ENCODE data around the gene SESTD1. TPM values are rescaled to one million over a fixed set of nuclear protein-coding genes. Genes with fewer than 3 reads are reported as not detected.

SESTD1 gene
- total and polyA plus RNA-seq, 7 donors = 4.2 to 20.2 (median 15.1) TPM

GRCh38 chr2:179260224-179260623 lies 4.4 kb downstream of the SESTD1 start:
- Histone ChIP-seq H3K27me3 (ENCODE audit: insufficient read depth in 3 of 3, low read length in 2 of 3) (no peaks in the 10 kb centered on the region), H3K4me3 (no peak overlapping the region), H3K4me1 (peaks cover 9% of the 10 kb centered on the region), H3K36me3 (ENCODE audit: insufficient read depth in 1 of 2, low read depth in 1 of 2) (no peaks in the 10 kb centered on the region), H3K27ac (no peak overlapping the region), H3K9me3 (no peaks in the 10 kb centered on the region)
- no peak for ATAC-seq
- TF ChIP-seq, protein P1, sequence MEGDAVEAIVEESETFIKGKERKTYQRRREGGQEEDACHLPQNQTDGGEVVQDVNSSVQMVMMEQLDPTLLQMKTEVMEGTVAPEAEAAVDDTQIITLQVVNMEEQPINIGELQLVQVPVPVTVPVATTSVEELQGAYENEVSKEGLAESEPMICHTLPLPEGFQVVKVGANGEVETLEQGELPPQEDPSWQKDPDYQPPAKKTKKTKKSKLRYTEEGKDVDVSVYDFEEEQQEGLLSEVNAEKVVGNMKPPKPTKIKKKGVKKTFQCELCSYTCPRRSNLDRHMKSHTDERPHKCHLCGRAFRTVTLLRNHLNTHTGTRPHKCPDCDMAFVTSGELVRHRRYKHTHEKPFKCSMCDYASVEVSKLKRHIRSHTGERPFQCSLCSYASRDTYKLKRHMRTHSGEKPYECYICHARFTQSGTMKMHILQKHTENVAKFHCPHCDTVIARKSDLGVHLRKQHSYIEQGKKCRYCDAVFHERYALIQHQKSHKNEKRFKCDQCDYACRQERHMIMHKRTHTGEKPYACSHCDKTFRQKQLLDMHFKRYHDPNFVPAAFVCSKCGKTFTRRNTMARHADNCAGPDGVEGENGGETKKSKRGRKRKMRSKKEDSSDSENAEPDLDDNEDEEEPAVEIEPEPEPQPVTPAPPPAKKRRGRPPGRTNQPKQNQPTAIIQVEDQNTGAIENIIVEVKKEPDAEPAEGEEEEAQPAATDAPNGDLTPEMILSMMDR (IDR thresholded peaks at IDR 0.05) = no peak
- 54 to 73% (median 56%) methylated on average over 3 of the region's 3 CpGs for WGBS, 3 donors
- DNase-seq = no peak
- intact Hi-C loops (cut with DNase I) = no loop called here

- Histone ChIP-seq H3K27ac (no peak overlapping the region), H3K36me3 (ENCODE audit: insufficient read depth in 1 of 2, low read depth in 1 of 2) (no peaks in the 10 kb centered on the region), H3K9me3 (no peaks in the 10 kb centered on the region), H3K4me3 (no peak overlapping the region), H3K27me3 (ENCODE audit: insufficient read depth in 3 of 3, low read length in 2 of 3) (no peaks in the 10 kb centered on the region), H3K4me1 (peaks cover 13% of the 10 kb centered on the region)
- WGBS, 3 donors = 92 to 95% (median 93%) methylated on average over 1 of the region's 1 CpG
- no peak for DNase-seq
- TF ChIP-seq, protein P1 (IDR thresholded peaks at IDR 0.05) = no peak
- no peak for ATAC-seq
- intact Hi-C loops (cut with DNase I) = no loop called here
Measured at GRCh38 chr2:179255129-179255528, 9.5 kb downstream of the SESTD1 start.

GRCh38 chr2:179253226-179253625 lies 11.4 kb downstream of the SESTD1 start:
- Histone ChIP-seq H3K36me3 (ENCODE audit: insufficient read depth in 1 of 2, low read depth in 1 of 2) (no peaks in the 10 kb centered on the region), H3K27ac (no peak overlapping the region)
- intact Hi-C loops (cut with DNase I) = no loop called here

DNA sequence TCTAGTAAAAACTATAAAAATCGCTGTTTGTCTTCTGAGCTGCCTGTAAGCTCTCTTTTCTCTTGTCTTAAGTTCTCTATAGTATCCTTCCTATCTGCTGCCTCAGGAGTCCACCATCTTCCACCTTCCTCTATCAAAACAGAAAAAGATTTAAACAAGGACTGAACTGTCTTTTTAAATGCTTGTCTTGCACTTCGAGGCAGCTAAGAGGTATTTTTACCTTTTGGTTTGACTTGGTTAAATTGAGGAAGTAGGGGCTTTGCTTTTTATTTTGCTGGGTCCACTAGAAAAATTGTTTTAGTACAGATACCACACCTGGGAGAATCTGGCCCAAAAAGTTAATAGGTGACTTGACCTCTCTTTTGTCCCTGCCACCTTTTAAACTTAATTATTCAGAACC lies 12.2 kb downstream of the SESTD1 start:
- Histone ChIP-seq H3K27ac (no peak overlapping the region), H3K4me3 (no peak overlapping the region), H3K4me1 (peaks cover 15% of the 10 kb centered on the region), H3K9me3 (no peaks in the 10 kb centered on the region), H3K27me3 (ENCODE audit: insufficient read depth in 3 of 3, low read length in 2 of 3) (no peaks in the 10 kb centered on the region), H3K36me3 (ENCODE audit: insufficient read depth in 1 of 2, low read depth in 1 of 2) (no peaks in the 10 kb centered on the region)
- intact Hi-C loops (cut with DNase I) = no loop called here
- WGBS, 3 donors = 69 to 76% (median 70%) methylated on average over 2 of the region's 2 CpGs
- TF ChIP-seq, protein P1 (IDR thresholded peaks at IDR 0.05) = no peak
- no peak for DNase-seq
- ATAC-seq = no peak

More at GRCh38 chr2:179253226-179253625, 11.4 kb downstream of the SESTD1 start:
- Histone ChIP-seq H3K9me3 (no peaks in the 10 kb centered on the region), H3K4me3 (no peak overlapping the region), H3K27me3 (ENCODE audit: insufficient read depth in 3 of 3, low read length in 2 of 3) (no peaks in the 10 kb centered on the region), H3K4me1 (peaks cover 13% of the 10 kb centered on the region)
- TF ChIP-seq, protein P1 (IDR thresholded peaks at IDR 0.05) = no peak
- WGBS, 3 donors = 5 to 20% (median 11%) methylated on average over 1 of the region's 1 CpG
- DNase-seq = no peak
- ATAC-seq = no peak

DNA sequence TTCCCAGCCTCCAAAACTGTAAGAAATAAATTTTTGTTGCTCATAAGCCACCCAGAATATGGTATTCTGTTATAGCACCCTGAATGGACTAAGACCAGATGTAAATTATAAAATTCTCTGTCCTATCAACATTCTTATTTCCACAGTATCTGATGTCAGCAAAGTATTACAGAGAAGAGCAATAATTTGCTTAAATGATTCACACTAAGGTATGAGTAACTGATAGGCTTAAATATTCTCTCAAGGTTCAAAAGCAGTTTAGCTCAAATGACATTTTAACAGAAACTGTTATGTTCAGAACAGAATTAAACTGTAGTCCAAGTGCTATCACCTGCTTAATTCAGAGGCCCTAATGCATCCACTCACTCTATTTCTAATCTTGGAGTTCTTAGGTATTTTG lies 12.8 kb downstream of the SESTD1 start:
- DNase-seq (no peak), ATAC-seq (no peak)
- intact Hi-C loops (cut with DNase I) = no loop called here
- peaks cover 15% of the 10 kb centered on the region for H3K4me1 ChIP-seq
- no peaks in the 10 kb centered on the region for H3K9me3 ChIP-seq
- no peaks in the 10 kb centered on the region for H3K27me3 ChIP-seq (ENCODE audit: insufficient read depth in 3 of 3, low read length in 2 of 3)
- no peak overlapping the region for H3K4me3 ChIP-seq
- TF ChIP-seq, protein P1 (IDR thresholded peaks at IDR 0.05) = no peak
- no peak overlapping the region for H3K27ac ChIP-seq
- no peaks in the 10 kb centered on the region for H3K36me3 ChIP-seq (ENCODE audit: insufficient read depth in 1 of 2, low read depth in 1 of 2)
